Measurements from ENCODE around the gene RXRA. TPM values are rescaled to one million over a fixed set of nuclear protein-coding genes. Genes with fewer than 3 reads are reported as not detected.

RXRA gene
- total RNA-seq, 1 donor from 2014 or later, result 42.6 TPM

GRCh38 chr9:134360180-134360759, 34.0 kb downstream of the RXRA start:
- no peak for DNase-seq (ENCODE audit: low spot score)
- intact Hi-C loops (cut with DNase I), result no loop called here

GRCh38 chr9:134360897-134361296, 34.6 kb downstream of the RXRA start:
- no peak for DNase-seq (ENCODE audit: low spot score)
- intact Hi-C loops (cut with DNase I), result no loop called here

GRCh38 chr9:134361426-134361825, 35.2 kb downstream of the RXRA start:
- no peak for DNase-seq (ENCODE audit: low spot score)
- intact Hi-C loops (cut with DNase I), result no loop called here

- intact Hi-C loops (cut with DNase I), result no loop called here
- DNase-seq (ENCODE audit: low spot score), result no peak
These were observed 35.7 kb downstream of the RXRA start for GRCh38 chr9:134361843-134362414.

GRCh38 chr9:134363450-134363849, 37.2 kb downstream of the RXRA start:
- intact Hi-C loops (cut with DNase I), result no loop called here
- DNase-seq (ENCODE audit: low spot score), result no peak

- intact Hi-C loops (cut with DNase I), result loop anchor here (5.0 kb wide), 1 partner anchor 43 kb away; no protein-coding TSS in a partner anchor
- DNase-seq (ENCODE audit: low spot score), result no peak
These were observed 38.3 kb downstream of the RXRA start for GRCh38 chr9:134364391-134365114.

GRCh38 chr9:134365115-134365596, 38.9 kb downstream of the RXRA start:
- intact Hi-C loops (cut with DNase I), result loop anchor here (5.0 kb wide), 1 partner anchor 42 kb away; no protein-coding TSS in a partner anchor
- no peak for DNase-seq (ENCODE audit: low spot score)

- DNase-seq (ENCODE audit: low spot score), result no peak
- intact Hi-C loops (cut with DNase I), result loop anchor here (5.0 kb wide), 1 partner anchor 41 kb away; no protein-coding TSS in a partner anchor
These were observed 39.6 kb downstream of the RXRA start for GRCh38 chr9:134365791-134366222.

- DNase-seq (ENCODE audit: low spot score), result peak; percentile 96
- intact Hi-C loops (cut with DNase I), result loop anchor here (5.0 kb wide), 1 partner anchor 41 kb away; no protein-coding TSS in a partner anchor
These were observed 40.2 kb downstream of the RXRA start for GRCh38 chr9:134366223-134367031.

- intact Hi-C loops (cut with DNase I), result loop anchor here (5.0 kb wide), 1 partner anchor 40 kb away; no protein-coding TSS in a partner anchor
- no peak for DNase-seq (ENCODE audit: low spot score)
These were observed 40.8 kb downstream of the RXRA start for GRCh38 chr9:134367061-134367460.

GRCh38 chr9:134367791-134368490, 41.7 kb downstream of the RXRA start:
- intact Hi-C loops (cut with DNase I), result loop anchor here (5.0 kb wide), 1 partner anchor 39 kb away; no protein-coding TSS in a partner anchor

GRCh38 chr9:134368571-134368970, 42.3 kb downstream of the RXRA start:
- DNase-seq (ENCODE audit: low spot score), result no peak
- intact Hi-C loops (cut with DNase I), result loop anchor here (5.0 kb wide), 1 partner anchor 39 kb away; no protein-coding TSS in a partner anchor

More at GRCh38 chr9:134367791-134368490, 41.7 kb downstream of the RXRA start:
- DNase-seq (ENCODE audit: low spot score), result no peak

- intact Hi-C loops (cut with DNase I), result loop anchor here (5.0 kb wide), 1 partner anchor 38 kb away; no protein-coding TSS in a partner anchor
- DNase-seq (ENCODE audit: low spot score), result no peak
These were observed 43.4 kb downstream of the RXRA start for GRCh38 chr9:134369416-134370212.

GRCh38 chr9:134370213-134370492, 43.9 kb downstream of the RXRA start:
- intact Hi-C loops (cut with DNase I), result no loop called here
- no peak for DNase-seq (ENCODE audit: low spot score)

- DNase-seq (ENCODE audit: low spot score), result no peak
- intact Hi-C loops (cut with DNase I), result no loop called here
These were observed 44.4 kb downstream of the RXRA start for GRCh38 chr9:134370638-134371037.

- intact Hi-C loops (cut with DNase I), result no loop called here
- peak; percentile 94 for DNase-seq (ENCODE audit: low spot score)
These were observed 45.5 kb downstream of the RXRA start for GRCh38 chr9:134371731-134372130.

- intact Hi-C loops (cut with DNase I), result no loop called here
- DNase-seq (ENCODE audit: low spot score), result peak; percentile 94
These were observed 46.5 kb downstream of the RXRA start for GRCh38 chr9:134372581-134373267.

GRCh38 chr9:134373269-134373668, 47.0 kb downstream of the RXRA start:
- no peak for DNase-seq (ENCODE audit: low spot score)
- intact Hi-C loops (cut with DNase I), result no loop called here
